ENCODE data around the gene ITGAD. TPM values are rescaled to one million over a fixed set of nuclear protein-coding genes. Genes with fewer than 3 reads are reported as not detected.
A peak's percentile ranks its signal among the peaks of the same experiment; 100 is the strongest.

The ITGAD gene
- total RNA-seq, 1 donor from 2014 or later, result not detected

GRCh38 chr16:31458844-31459686, 65.9 kb downstream of the ITGAD start, which contains the start of gene ARMC5:
ARMC5 (plus strand) TSS chr16:31459501; CDS start chr16:31459525, 24 bp downstream.
- DNase-seq (ENCODE audit: low read depth in 2 of 2), result peak; percentile 97 to 99

- DNase-seq (ENCODE audit: low read depth in 2 of 2), result peak; percentile 96 to 99
Observed at GRCh38 chr16:31459687-31460581, 66.8 kb downstream of the ITGAD start.

GRCh38 chr16:31460582-31461002, 67.5 kb downstream of the ITGAD start:
- peak; percentile 53 to 71 for DNase-seq (ENCODE audit: low read depth in 2 of 2)

GRCh38 chr16:31461201-31461920, 68.2 kb downstream of the ITGAD start:
- no peak for DNase-seq (ENCODE audit: low read depth in 2 of 2)

GRCh38 chr16:31461921-31462804, 69.0 kb downstream of the ITGAD start:
- DNase-seq (ENCODE audit: low read depth in 2 of 2), result no peak

- DNase-seq (ENCODE audit: low read depth in 2 of 2), result no peak
Observed at GRCh38 chr16:31464348-31464769, 71.2 kb downstream of the ITGAD start.

GRCh38 chr16:31464781-31465260, 71.7 kb downstream of the ITGAD start:
- no peak for DNase-seq (ENCODE audit: low read depth in 2 of 2)

GRCh38 chr16:31465788-31466370, 72.7 kb downstream of the ITGAD start:
- no peak for DNase-seq (ENCODE audit: low read depth in 2 of 2)

- no peak for DNase-seq (ENCODE audit: low read depth in 2 of 2)
Observed at GRCh38 chr16:31466381-31466841, 73.3 kb downstream of the ITGAD start.

GRCh38 chr16:31467151-31467773, 74.1 kb downstream of the ITGAD start:
- no peak for DNase-seq (ENCODE audit: low read depth in 2 of 2)

GRCh38 chr16:31467858-31468257, 74.7 kb downstream of the ITGAD start:
- no peak for DNase-seq (ENCODE audit: low read depth in 2 of 2)

- DNase-seq (ENCODE audit: low read depth in 2 of 2), result no peak
Observed at GRCh38 chr16:31470615-31471014, 77.5 kb downstream of the ITGAD start.

- no peak for DNase-seq (ENCODE audit: low read depth in 2 of 2)
Observed at GRCh38 chr16:31471241-31471874, 78.2 kb downstream of the ITGAD start.

- peak in 1 of 2 donors; percentile 60 for DNase-seq (ENCODE audit: low read depth in 2 of 2)
Observed at GRCh38 chr16:31471875-31472708, 79.0 kb downstream of the ITGAD start, which contains the start of gene TGFB1I1. TGFB1I1 (plus strand) TSS chr16:31472152; CDS start chr16:31472189, 37 bp downstream.

GRCh38 chr16:31472709-31473203, 79.6 kb downstream of the ITGAD start:
- peak; percentile 87 to 91 for DNase-seq (ENCODE audit: low read depth in 2 of 2)

GRCh38 chr16:31473264-31473984, 80.3 kb downstream of the ITGAD start:
- no peak for DNase-seq (ENCODE audit: low read depth in 2 of 2)

GRCh38 chr16:31474173-31474714, 81.1 kb downstream of the ITGAD start:
- DNase-seq (ENCODE audit: low read depth in 2 of 2), result no peak
